SK-N-SH (cell line): ENCODE data around the gene THAP12. TPM values are rescaled to one million over a fixed set of nuclear protein-coding genes. Genes with fewer than 3 reads are reported as not detected.

Experiments
- CTCF ChIA-PET: fragments of 300-600, 350-600 bp; formaldehyde crosslinking; extraction: SDS; loops from one replicate; lab custom pipeline; 2021; lab: Yijun Ruan, JAX
- POLR2A ChIA-PET: fragments of 350-600 bp; sonication (Branson Sonifier 250); formaldehyde crosslinking; extraction: SDS; loops from one replicate; lab custom pipeline; 2020; ENCODE audit warnings: antibody characterized with exemption, inconsistent platforms; lab: Yijun Ruan, JAX
- DNase-seq: peaks from one replicate; pipeline ENCODE4 v3.0.0; 2012
- H2AFZ ChIP-seq: fragments of 200-600 bp; sonication (generic); 2 replicates; pipeline ENCODE4 v1.8.1; 2016; ENCODE audit warnings: antibody characterized with exemption, mild to moderate bottlenecking, low read depth
- H3F3A ChIP-seq: fragments of 200-600 bp; sonication (generic); replicated peaks from 2 replicates; pipeline ENCODE3; 2016; ENCODE audit warnings: antibody characterized with exemption, mild to moderate bottlenecking; ENCODE audit not compliant: insufficient read depth
- H3K27ac ChIP-seq, 2 experiments: fragments of 200-500 bp in 1 of 2; fragments of 200-600 bp in 1 of 2; sonication (Bioruptor generic) in 1 of 2; sonication (generic), shearing (Covaris generic) in 1 of 2; 2 replicates each; pipeline versions ENCODE4 v1.5.1 to v1.6.1; 2014 to 2016; ENCODE audit warnings: low read depth in 2 of 2, inconsistent platforms in 1 of 2, low read length in 1 of 2, mild to moderate bottlenecking in 1 of 2, mixed read lengths in 1 of 2
- H3K27me3 ChIP-seq: fragments of 200-600 bp; sonication (generic), shearing (Covaris generic); 2 replicates; pipeline ENCODE4 v1.6.1; 2016; ENCODE audit warnings: mixed run types; ENCODE audit not compliant: insufficient read depth
- H3K36me3 ChIP-seq, 2 experiments: fragments of 200-500 bp in 1 of 2; fragments of 200-600 bp in 1 of 2; sonication (Bioruptor generic) in 1 of 2; sonication (generic) in 1 of 2; replicated peaks in 1 of 2; 2 replicates each; pipeline versions ENCODE3 to v1.5.1; 2014 to 2016; ENCODE audit warnings: low read length in 1 of 2, mild to moderate bottlenecking in 1 of 2; ENCODE audit not compliant: insufficient read depth in 2 of 2, control insufficient read depth in 1 of 2
- H3K4me1 ChIP-seq, 2 experiments: fragments of 200-500 bp in 1 of 2; fragments of 200-600 bp in 1 of 2; sonication (Bioruptor generic) in 1 of 2; sonication (generic), shearing (Covaris generic) in 1 of 2; 2 replicates each; pipeline versions ENCODE4 v1.5.1 to v1.6.1; 2014 to 2016; ENCODE audit warnings: low read depth in 1 of 2, low read length in 1 of 2, mixed run types in 1 of 2; ENCODE audit not compliant: insufficient read depth in 2 of 2, control insufficient read depth in 1 of 2
- H3K4me2 ChIP-seq: fragments of 200-600 bp; sonication (generic), shearing (Covaris generic); 2 replicates; pipeline ENCODE4 v1.6.1; 2017; ENCODE audit warnings: mixed run types
- H3K4me3 ChIP-seq, 2 experiments: fragments of 200-500 bp in 1 of 2; fragments of 200-600 bp in 1 of 2; sonication (Bioruptor generic) in 1 of 2; sonication (generic), shearing (Covaris generic) in 1 of 2; 2 replicates each; pipeline versions ENCODE4 v1.5.1 to v1.8.1; 2014 to 2016; ENCODE audit warnings: low read depth in 2 of 2, inconsistent platforms in 1 of 2, low read length in 1 of 2, mild to moderate bottlenecking in 1 of 2, mixed read lengths in 1 of 2, moderate library complexity in 1 of 2
- H3K79me2 ChIP-seq: fragments of 200-600 bp; sonication (generic); 2 replicates; pipeline ENCODE4 v1.8.1; 2017; ENCODE audit warnings: mild to moderate bottlenecking; ENCODE audit not compliant: insufficient read depth
- H3K9ac ChIP-seq: fragments of 200-600 bp; sonication (generic); 2 replicates; pipeline ENCODE4 v1.6.1; 2017; ENCODE audit warnings: mixed run types
- H3K9me2 ChIP-seq: fragments of 200-600 bp; sonication (generic); 2 replicates; pipeline ENCODE4 v1.6.1; 2017; ENCODE audit warnings: mixed run types
- H3K9me3 ChIP-seq: fragments of 200-600 bp; sonication (generic); 2 replicates; pipeline ENCODE4 v1.6.1; 2017; ENCODE audit warnings: mixed run types, mild to moderate bottlenecking, moderate library complexity
- H4K20me1 ChIP-seq: fragments of 200-600 bp; sonication (generic); 2 replicates; pipeline ENCODE4 v1.6.1; 2017; ENCODE audit warnings: mild to moderate bottlenecking, mixed run types; ENCODE audit not compliant: insufficient read depth
- CHD2 ChIP-seq: fragments of 150-350 bp; IDR thresholded peaks from 2 replicates; pipeline ENCODE4 v1.6.1; 2018; ENCODE audit warnings: low read length; ENCODE audit not compliant: partially characterized antibody
- ELF1 ChIP-seq: IDR thresholded peaks from 2 replicates; pipeline ENCODE4 v1.4.0; 2012
- EP300 ChIP-seq, 2 experiments: IDR thresholded peaks; 2 replicates each; pipeline versions ENCODE4 v1.4.0 to v1.6.1; 2012; ENCODE audit warnings: borderline replicate concordance in 1 of 2, low read depth in 1 of 2, low read length in 1 of 2
- EZH2phosphoT487 ChIP-seq: fragments of 200-600 bp; sonication (generic); IDR thresholded peaks from 2 replicates; pipeline ENCODE4 v1.6.1; 2017; ENCODE audit warnings: low read depth, mixed run types, mild to moderate bottlenecking, antibody characterized with exemption, moderate library complexity, borderline replicate concordance
- FOSL2 ChIP-seq: IDR thresholded peaks from 2 replicates; pipeline ENCODE4 v1.4.0; 2012; ENCODE audit warnings: low read depth, mild to moderate bottlenecking, moderate library complexity, borderline replicate concordance
- GABPA ChIP-seq: IDR thresholded peaks from 2 replicates; pipeline ENCODE4 v1.4.0; 2012; ENCODE audit warnings: low read depth, mild to moderate bottlenecking
- GATA2 ChIP-seq: sonication (generic); formaldehyde crosslinking; IDR thresholded peaks from 2 replicates; pipeline ENCODE4 v1.5.0; 2020; ENCODE audit warnings: mild to moderate bottlenecking, missing genetic modification reagents
- IRF3 ChIP-seq: fragments of 150-350 bp; IDR thresholded peaks from 2 replicates; pipeline ENCODE4 v1.6.1; 2016; ENCODE audit warnings: mild to moderate bottlenecking, low read depth, low read length
- JUND ChIP-seq: IDR thresholded peaks from 2 replicates; pipeline ENCODE4 v1.4.0; 2012
- NFIC ChIP-seq: IDR thresholded peaks from 2 replicates; pipeline ENCODE4 v1.4.0; 2012; ENCODE audit warnings: borderline replicate concordance
- PBX3 ChIP-seq: IDR thresholded peaks from 2 replicates; pipeline ENCODE4; 2012
- POLR2AphosphoS5 ChIP-seq: IDR thresholded peaks from 2 replicates; pipeline ENCODE4 v1.6.1; 2012; ENCODE audit warnings: low read depth, low read length
- REST ChIP-seq: IDR thresholded peaks from 2 replicates; pipeline ENCODE4 v1.6.1; 2012; ENCODE audit warnings: mild to moderate bottlenecking, low read depth, low read length, moderate library complexity
- RXRA ChIP-seq: IDR thresholded peaks from 2 replicates; pipeline ENCODE4 v1.4.0; 2012; ENCODE audit warnings: low read depth, mild to moderate bottlenecking, borderline replicate concordance
- TAF1 ChIP-seq: IDR thresholded peaks from 2 replicates; pipeline ENCODE4 v1.6.1; 2012; ENCODE audit warnings: low read depth, mild to moderate bottlenecking, low read length, moderate library complexity, borderline replicate concordance
- TCF12 ChIP-seq: IDR thresholded peaks from 2 replicates; pipeline ENCODE4 v1.4.0; 2012
- WGBS: methylation state at CpG from one replicate; pipeline ENCODE4 v1.1.6; 2017; ENCODE audit warnings: low lambda C conversion rate; 5-methylcytosine and 5-hydroxymethylcytosine counted together
- polyA plus RNA-seq, 3 experiments: library from polyadenylated mRNA; depleted of rRNA; stranded (reverse); fragments of >200 nt; gene quantifications; 2 replicates each; pipeline ENCODE4 v1.2.3, GENCODE V29; 2012

THAP12 gene
- polyA plus RNA-seq, 1 of the 3 experiments (the other 2 are of a cell fraction) = 14.9 TPM

- ChIA-PET CTCF (no interaction called here), POLR2A (no interaction called here)
- Histone ChIP-seq H3K9ac (no peak overlapping the region), H3K79me2 (peaks cover 96% of the 10 kb centered on the region), H2AFZ (no peak overlapping the region; the same call in 1 of the 2 replicates), H4K20me1 (peaks cover 62% of the 10 kb centered on the region), H3K36me3 (no peaks in the 10 kb centered on the region), H3K4me3 (no peak overlapping the region), H3K27me3 (no peaks in the 10 kb centered on the region), H3K4me2 (peak overlapping the region; percentile 68; the same call in 1 of the 2 replicates), H3F3A (peaks cover 10% of the 10 kb centered on the region), H3K4me1 (peaks cover 2 to 21% of the 10 kb centered on the region in 2 experiments; a peak in 3 of 4 replicates), H3K9me3 (no peaks in the 10 kb centered on the region), H3K27ac (peak overlapping the region in 1 of 2 experiments; percentile 63; a peak in 1 of 4 replicates), H3K9me2 (no peaks in the 10 kb centered on the region)
- DNase-seq = no peak
- 53% methylated on average over 3 of the region's 3 CpGs for WGBS
- TF ChIP-seq GABPA (no peak), FOSL2 (peak; percentile 65; the same call in 1 of the 2 replicates), RXRA (no peak), JUND (peak; percentile 48), POLR2AphosphoS5 (no peak)
Observed at GRCh38 chr11:76371170-76371569, 9.8 kb downstream of the THAP12 start.

- Histone ChIP-seq H3K36me3 (peaks cover 0 to 2% of the 10 kb centered on the region in 2 experiments), H3K4me3 (no peak overlapping the region), H3K4me1 (peaks cover 0 to 18% of the 10 kb centered on the region in 2 experiments; a peak in 3 of 4 replicates), H3K27ac (no peak overlapping the region), H3K9ac (no peak overlapping the region), H3K79me2 (peaks cover 94% of the 10 kb centered on the region), H4K20me1 (peaks cover 51% of the 10 kb centered on the region)
- 97% methylated on average over 5 of the region's 6 CpGs for WGBS
- CTCF ChIA-PET = no interaction called here
- TF ChIP-seq RXRA (no peak), TAF1 (no peak), EP300 (IDR thresholded peaks at IDR 0.05; ENCODE audit: borderline replicate concordance in 1 of 2, low read depth in 1 of 2, low read length in 1 of 2) (no peak), GATA2 (CRISPR knock-in tag) (no peak), PBX3 (no peak), CHD2 (no peak), TCF12 (no peak), IRF3 (no peak), NFIC (no peak), EZH2phosphoT487 (no peak), ELF1 (no peak), REST (no peak)
- TF ChIP-seq, all 33 proteins: peak for 0
- POLR2A ChIA-PET = no interaction called here
- no peak for DNase-seq
- Histone ChIP-seq H3K9me3 (no peaks in the 10 kb centered on the region), H2AFZ (no peak overlapping the region), H3K9me2 (no peaks in the 10 kb centered on the region), H3F3A (peaks cover 10% of the 10 kb centered on the region), H3K27me3 (no peaks in the 10 kb centered on the region), H3K4me2 (no peak overlapping the region)
Observed at GRCh38 chr11:76369406-76369805, 11.5 kb downstream of the THAP12 start.
